B cell (primary cell): Measurements from ENCODE around the gene FHL1. TPM values are rescaled to one million over a fixed set of nuclear protein-coding genes. Genes with fewer than 3 reads are reported as not detected.

Source experiments
- ATAC-seq: fragments of 200-7000 bp; cut with Tn5 transposase; one replicate; pipeline ENCODE4 v1.10.0; 2021; ENCODE audit warnings: low read depth, mild to moderate bottlenecking, moderate number of reproducible peaks, moderate library complexity
- CTCF ChIA-PET: fragments of 350-600 bp; sonication (Branson Sonifier 250); formaldehyde crosslinking; loops from one replicate; lab custom pipeline; 2021; ENCODE audit warnings: antibody characterized with exemption, inconsistent platforms; lab: Charles Lee
- POLR2A ChIA-PET: fragments of 350-600 bp; sonication (Branson Sonifier 250); formaldehyde crosslinking; loops from one replicate; lab custom pipeline; 2021; ENCODE audit warnings: antibody characterized with exemption; lab: Charles Lee
- DNase-seq: peaks from one replicate; pipeline ENCODE4 v3.0.0; 2013
- H2AFZ ChIP-seq: 2 replicates; pipeline ENCODE4 v1.6.1; 2012; ENCODE audit warnings: mild to moderate bottlenecking, low read depth, low read length; ENCODE audit not compliant: insufficient read depth, poor library complexity, severe bottlenecking
- H3K27ac ChIP-seq, 2 donors: 1 replicate in 1 of 2; 2 replicates in 1 of 2; pipeline ENCODE4 v1.5.1; 2012 to 2013; ENCODE audit warnings: low read length in 2 of 2, mild to moderate bottlenecking in 2 of 2, moderate library complexity in 1 of 2
- H3K27me3 ChIP-seq, 4 experiments: fragments of 200-600 bp in 1 of 4; sonication (generic) in 1 of 4; replicated peaks in 1 of 4; 1 replicate in 2 of 4; 2 replicates in 2 of 4; pipeline versions ENCODE4 v1.6.1 to v1.7.0; 2013 to 2016; ENCODE audit warnings: low read length in 3 of 4, mild to moderate bottlenecking in 2 of 4, mixed read lengths in 1 of 4, moderate library complexity in 1 of 4; ENCODE audit not compliant: insufficient read depth in 4 of 4, control insufficient read depth in 3 of 4; ENCODE audit errors: control extremely low read depth in 1 of 4
- H3K36me3 ChIP-seq, 2 experiments: replicated peaks in 1 of 2; 1 replicate in 1 of 2; 2 replicates in 1 of 2; pipeline versions ENCODE4 v1.6.1 to v1.7.1; 2013; ENCODE audit warnings: low read length in 1 of 2; ENCODE audit not compliant: insufficient read depth in 2 of 2, control insufficient read depth in 1 of 2; ENCODE audit errors: control extremely low read depth in 1 of 2, extremely low read depth in 1 of 2
- H3K4me1 ChIP-seq, 2 donors: fragments of 200-600 bp in 1 of 2; sonication (generic) in 1 of 2; 1 replicate in 1 of 2; 2 replicates in 1 of 2; pipeline versions ENCODE4 v1.5.1 to v1.6.1; 2013 to 2017; ENCODE audit warnings: low read length in 2 of 2; ENCODE audit not compliant: control insufficient read depth in 2 of 2, insufficient read depth in 2 of 2
- H3K4me2 ChIP-seq: replicated peaks from 2 replicates; pipeline ENCODE3; 2012; ENCODE audit warnings: mild to moderate bottlenecking, low read depth, low read length; ENCODE audit not compliant: poor library complexity, severe bottlenecking
- H3K4me3 ChIP-seq, 5 experiments: fragments of 200-600 bp in 1 of 5; sonication (generic) in 1 of 5; 1 replicate in 3 of 5; 2 replicates in 2 of 5; pipeline versions ENCODE4 v1.5.1 to v1.7.0; 2011 to 2016; ENCODE audit warnings: low read length in 4 of 5, mild to moderate bottlenecking in 4 of 5, low read depth in 2 of 5, control low read depth in 1 of 5, moderate library complexity in 1 of 5; ENCODE audit not compliant: insufficient read depth in 1 of 5; ENCODE audit errors: control extremely low read depth in 1 of 5, extremely low read depth in 1 of 5
- H3K79me2 ChIP-seq: fragments of 200-600 bp; sonication (generic); one replicate; pipeline ENCODE4 v1.6.0; 2016; ENCODE audit warnings: low read length; ENCODE audit not compliant: control insufficient read depth, insufficient read depth
- H3K9ac ChIP-seq: fragments of 200-600 bp; sonication (generic); 2 replicates; pipeline ENCODE4 v1.6.1; 2017; ENCODE audit warnings: mild to moderate bottlenecking, low read length, moderate library complexity
- H3K9me3 ChIP-seq, 3 donors: one replicate each; pipeline versions ENCODE4 v1.6.1 to v1.7.1; 2013; ENCODE audit warnings: low read length in 2 of 3; ENCODE audit not compliant: control insufficient read depth in 2 of 3, insufficient read depth in 1 of 3; ENCODE audit errors: control extremely low read depth in 1 of 3
- H4K20me1 ChIP-seq: 2 replicates; pipeline ENCODE4 v1.6.0; 2012; ENCODE audit warnings: mild to moderate bottlenecking, low read length; ENCODE audit not compliant: insufficient read depth, control insufficient read depth, poor library complexity, severe bottlenecking
- H3K27ac Mint-ChIP-seq: one replicate; pipeline ENCODE4 v1.8.0; 2021; ENCODE audit warnings: mixed read lengths
- H3K27me3 Mint-ChIP-seq: one replicate; pipeline ENCODE4 v1.8.0; 2021; ENCODE audit warnings: mixed read lengths
- H3K4me1 Mint-ChIP-seq: one replicate; pipeline ENCODE4 v1.8.0; 2021; ENCODE audit warnings: mixed read lengths
- H3K4me3 Mint-ChIP-seq: one replicate; pipeline ENCODE4 v1.8.0; 2021; ENCODE audit warnings: mixed read lengths
- H3K9me3 Mint-ChIP-seq: one replicate; pipeline ENCODE4 v1.8.0; 2022; ENCODE audit warnings: mixed read lengths; ENCODE audit not compliant: insufficient read depth
- CTCF ChIP-seq: fragments of 200-600 bp; IDR thresholded peaks from one replicate; pipeline ENCODE4 v1.8.0; 2022; ENCODE audit warnings: antibody characterized with exemption, mild to moderate bottlenecking
- EZH2 ChIP-seq: IDR thresholded peaks from 2 replicates; pipeline ENCODE4 v1.6.1; 2012; ENCODE audit warnings: borderline replicate concordance, low read depth, mild to moderate bottlenecking, moderate library complexity, low read length; ENCODE audit not compliant: insufficient read depth, poor library complexity, severe bottlenecking
- WGBS: methylation state at CpG from one replicate; pipeline ENCODE4 v1.1.5; 2013; ENCODE audit warnings: missing lambda C conversion rate; ENCODE audit not compliant: insufficient coverage; 5-methylcytosine and 5-hydroxymethylcytosine counted together
- intact Hi-C: fragments of 100-400 bp; cut with micrococcal nuclease; formaldehyde crosslinking; loops from one replicate; pipeline ENCODE4 v1.10.0; 2022
- polyA plus RNA-seq: library from polyadenylated mRNA; depleted of rRNA; stranded (reverse); fragments of >200 nt; gene quantifications from 2 replicates; pipeline ENCODE4 v1.2.3, GENCODE V29; 2012
- total RNA-seq, 2 donors: library from RNA; stranded (reverse); fragments of 120-200 nt in 1 of 2; gene quantifications; 1 replicate in 1 of 2; 2 replicates in 1 of 2; pipeline versions ENCODE4 v1.2.3 to v1.2.4, GENCODE V29; 2013 to 2022

FHL1 gene
- total and polyA plus RNA-seq, 2 donors (not counting 1 experiment from before 2014, with no cell fraction given), result 6.7 to 8.0 TPM

- DNase-seq, result no peak
- Mint-ChIP-seq H3K9me3 (no peaks in the 10 kb centered on the region), H3K27me3 (no peaks in the 10 kb centered on the region), H3K4me1 (peaks cover 24% of the 10 kb centered on the region), H3K4me3 (peak overlapping the region; percentile 75), H3K27ac (no peak overlapping the region)
- peak overlapping the region; percentile 62 for H2AFZ ChIP-seq
- no peaks in the 10 kb centered on the region for H3K9me3 ChIP-seq
- no peak for ATAC-seq
- 0% methylated on average over 5 of the region's 17 CpGs for WGBS
- no peak overlapping the region for H3K27ac ChIP-seq
- peak overlapping the region; percentile 58 for H3K9ac ChIP-seq
- peak overlapping the region; percentile 84 for H3K4me2 ChIP-seq
- ChIA-PET POLR2A (no interaction called here), CTCF (no interaction called here)
- H3K79me2 ChIP-seq, result no peaks in the 10 kb centered on the region
- peak overlapping the region in 4 of 5 experiments; percentile 11 to 66 (median 52) for H3K4me3 ChIP-seq
- H3K36me3 ChIP-seq, result no peaks in the 10 kb centered on the region
- intact Hi-C loops, result loop anchor here (5.0 to 10.0 kb wide), 3 partner anchors 104 to 347 kb away; partner anchors contain the start of genes HTATSF1, MAP7D3 and SLC9A6
- peaks cover 17 to 18% of the 10 kb centered on the region in 2 donors for H3K4me1 ChIP-seq
- H3K27me3 ChIP-seq, result peaks cover 0 to 6% (median 0%) of the 10 kb centered on the region in 4 experiments
- H4K20me1 ChIP-seq, result no peaks in the 10 kb centered on the region
- TF ChIP-seq CTCF (no peak), EZH2 (no peak)
These were observed 643 bp downstream of the FHL1 start for GRCh38 chrX:136147976-136148375.

DNA sequence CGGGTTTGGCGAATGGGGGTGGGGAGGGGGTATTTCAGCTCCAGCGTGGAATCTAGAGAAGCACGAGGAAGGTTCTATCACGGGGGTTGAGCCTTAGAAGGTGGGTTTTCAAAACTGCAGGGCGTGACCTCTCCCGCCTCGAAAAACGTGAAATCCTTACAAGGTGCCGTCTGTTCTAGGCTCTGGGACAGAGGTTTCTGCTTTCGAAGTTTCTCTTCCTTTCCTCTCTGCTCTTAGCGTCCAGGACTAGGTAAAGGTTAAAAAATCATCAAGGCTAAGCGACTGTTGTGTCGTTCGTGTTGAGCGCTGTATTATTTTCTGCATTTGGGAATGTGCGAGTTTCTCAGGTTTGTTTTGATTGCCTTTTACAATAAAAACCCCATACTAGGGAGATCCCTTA, 1.1 kb downstream of the FHL1 start:
- H3K4me3 ChIP-seq, result no peak overlapping the region
- DNase-seq (no peak), ATAC-seq (no peak)
- H2AFZ ChIP-seq, result peak overlapping the region; percentile 62
- POLR2A ChIA-PET, result no interaction called here
- Mint-ChIP-seq H3K27me3 (no peaks in the 10 kb centered on the region), H3K4me3 (peak overlapping the region; percentile 75), H3K9me3 (no peaks in the 10 kb centered on the region), H3K4me1 (peaks cover 23% of the 10 kb centered on the region), H3K27ac (no peak overlapping the region)
- intact Hi-C loops, result loop anchor here (5.0 to 10.0 kb wide), 3 partner anchors 104 to 346 kb away; partner anchors contain the start of genes HTATSF1, MAP7D3 and SLC9A6
- peaks cover 0 to 6% (median 0%) of the 10 kb centered on the region in 4 experiments for H3K27me3 ChIP-seq
- H3K27ac ChIP-seq, result no peak overlapping the region
- peak overlapping the region; percentile 84 for H3K4me2 ChIP-seq
- no peaks in the 10 kb centered on the region for H3K9me3 ChIP-seq
- no peaks in the 10 kb centered on the region for H4K20me1 ChIP-seq
- TF ChIP-seq EZH2, result no peak
- no peak for TF ChIP-seq CTCF
- H3K36me3 ChIP-seq, result no peaks in the 10 kb centered on the region
- peaks cover 15 to 18% of the 10 kb centered on the region in 2 donors for H3K4me1 ChIP-seq
- no peaks in the 10 kb centered on the region for H3K79me2 ChIP-seq
- WGBS, result 0% methylated on average over 5 of the region's 17 CpGs
- CTCF ChIA-PET, result no interaction called here
- H3K9ac ChIP-seq, result no peak overlapping the region
